Suprapubic skin (tissue), 3 donors: Measurements from ENCODE around the gene GSAP.

Source experiments
- POLR2A ChIP-seq, 2 donors: fragments of 450-650 bp; IDR thresholded peaks; one replicate each; pipeline ENCODE4 v1.6.1; 2017; ENCODE audit warnings: antibody characterized with exemption in 2 of 2, mild to moderate bottlenecking in 2 of 2, moderate library complexity in 2 of 2
- TF ChIP-seq, protein P1 (sequence below), 2 donors: fragments of 200-600 bp in 1 of 2; fragments of 450-650 bp in 1 of 2; sonication (generic) in 1 of 2; IDR thresholded peaks; one replicate each; pipeline ENCODE4 v1.5.1; 2016 to 2019; ENCODE audit warnings: antibody characterized with exemption in 2 of 2, mild to moderate bottlenecking in 1 of 2, moderate library complexity in 1 of 2

DNA sequence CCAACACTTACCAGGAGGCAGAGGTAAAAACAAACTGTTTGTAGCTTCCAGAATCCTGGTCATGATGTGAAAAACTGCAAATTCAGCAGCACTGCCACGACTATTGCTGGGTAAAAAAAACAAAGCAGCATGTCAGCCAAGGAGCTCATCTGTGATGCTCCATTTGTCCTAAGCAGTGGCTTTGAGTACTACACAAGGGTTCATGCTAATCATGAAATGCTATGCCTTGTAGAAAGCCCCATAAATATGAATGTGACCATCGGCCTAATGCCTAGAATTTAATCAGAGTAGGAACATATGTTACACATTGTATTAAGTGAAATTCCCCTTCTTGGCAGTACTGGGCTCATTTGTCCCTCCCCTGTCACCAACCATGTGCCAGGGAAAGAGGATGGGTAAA is 95.4 kb downstream of the GSAP start:
- TF ChIP-seq POLR2A (IDR thresholded peaks at IDR 0.05), result no peak
- TF ChIP-seq, protein P1, sequence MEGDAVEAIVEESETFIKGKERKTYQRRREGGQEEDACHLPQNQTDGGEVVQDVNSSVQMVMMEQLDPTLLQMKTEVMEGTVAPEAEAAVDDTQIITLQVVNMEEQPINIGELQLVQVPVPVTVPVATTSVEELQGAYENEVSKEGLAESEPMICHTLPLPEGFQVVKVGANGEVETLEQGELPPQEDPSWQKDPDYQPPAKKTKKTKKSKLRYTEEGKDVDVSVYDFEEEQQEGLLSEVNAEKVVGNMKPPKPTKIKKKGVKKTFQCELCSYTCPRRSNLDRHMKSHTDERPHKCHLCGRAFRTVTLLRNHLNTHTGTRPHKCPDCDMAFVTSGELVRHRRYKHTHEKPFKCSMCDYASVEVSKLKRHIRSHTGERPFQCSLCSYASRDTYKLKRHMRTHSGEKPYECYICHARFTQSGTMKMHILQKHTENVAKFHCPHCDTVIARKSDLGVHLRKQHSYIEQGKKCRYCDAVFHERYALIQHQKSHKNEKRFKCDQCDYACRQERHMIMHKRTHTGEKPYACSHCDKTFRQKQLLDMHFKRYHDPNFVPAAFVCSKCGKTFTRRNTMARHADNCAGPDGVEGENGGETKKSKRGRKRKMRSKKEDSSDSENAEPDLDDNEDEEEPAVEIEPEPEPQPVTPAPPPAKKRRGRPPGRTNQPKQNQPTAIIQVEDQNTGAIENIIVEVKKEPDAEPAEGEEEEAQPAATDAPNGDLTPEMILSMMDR (IDR thresholded peaks at IDR 0.05), result no peak
